ENCODE data around the gene GOLGA2.

Gene GOLGA2

GRCh38 chr9:128206484-128206883, 69.3 kb downstream of the GOLGA2 start:
- TF ChIP-seq JUND (IDR thresholded peaks at IDR 0.05; ENCODE audit: low read depth), result no peak
- in situ Hi-C loops (cut with HindIII; ENCODE audit: low pct_unique_long_range_greater_than_20kb, low sequenced_read_pairs), result no loop called here
- DNase-seq (ENCODE audit: low read depth in 1 of 2, low spot score in 1 of 2), result no peak
